Measurements from ENCODE around the gene DYNLT5. TPM values are rescaled to one million over a fixed set of nuclear protein-coding genes. Genes with fewer than 3 reads are reported as not detected.

Gene DYNLT5
- polyA plus RNA-seq, 2 of the 4 experiments (the other 2 are of a cell fraction): not detected

DNA sequence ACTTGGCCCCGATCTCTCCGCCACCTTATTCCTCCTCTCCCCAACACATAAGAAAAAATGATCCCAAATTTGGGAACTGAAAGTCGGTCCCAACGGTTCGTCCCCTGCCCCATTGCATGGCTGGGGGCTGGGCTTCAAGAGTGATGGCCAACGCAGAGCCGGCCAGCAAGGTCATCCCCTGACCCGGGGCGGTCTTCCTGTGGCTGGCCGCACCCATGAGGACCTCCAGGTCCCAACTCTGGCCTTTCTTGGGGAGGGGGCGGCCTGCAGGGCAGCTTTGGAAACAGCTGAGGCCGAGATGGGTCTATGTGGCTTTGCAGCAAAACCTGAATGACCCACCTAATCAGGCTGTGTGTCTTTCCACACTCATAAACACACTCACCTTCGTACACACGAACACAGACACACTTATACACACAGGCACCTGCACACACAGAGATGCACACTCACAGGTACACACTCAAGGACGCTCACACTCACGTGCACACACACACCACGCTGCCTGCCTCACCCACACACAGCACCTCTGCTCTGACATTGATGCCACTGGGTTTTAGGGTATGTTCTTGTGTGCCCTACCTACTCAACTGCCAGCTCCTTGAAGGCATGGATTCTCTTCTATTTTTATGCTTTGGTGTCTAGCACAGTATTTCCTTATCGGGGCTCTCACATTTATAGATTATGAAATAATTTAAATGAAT lies 562 bp downstream of the DYNLT5 start:
- H3K4me3 ChIP-seq: no peak overlapping the region
- ATAC-seq: no peak
- FAIRE-seq: no peak
- CTCF ChIA-PET: interaction anchor here (1.1 kb wide), 1 partner anchor 172 kb away, joined by 3 read pairs; the partner anchor contains the start of genes DNAI4 and MIER1
- no peak for DNase-seq (ENCODE audit: low read depth in 1 of 2, low spot score in 1 of 2)
- no peak overlapping the region for H3K27ac ChIP-seq
- no peak overlapping the region for H3K4me2 ChIP-seq
- 60% methylated on average over 18 of the region's 18 CpGs for whole genome bisulfite sequencing (ENCODE audit: missing lambda C conversion rate)
- no peaks in the 10 kb centered on the region for H3K4me1 ChIP-seq
- POLR2A ChIA-PET: no interaction called here
- TF ChIP-seq ZSCAN20 (CRISPR knock-in tag; IDR thresholded peaks at IDR 0.05) (no peak), RCOR1 (IDR thresholded peaks at IDR 0.05; ENCODE audit: low read depth, low read length) (no peak), BCL3 (IDR thresholded peaks at IDR 0.05) (no peak), RNF2 (IDR thresholded peaks at IDR 0.05; ENCODE audit: borderline replicate concordance, low read depth) (no peak), BHLHE40 (IDR thresholded peaks at IDR 0.05; ENCODE audit: low read depth, low read length) (no peak), NPAS2 (CRISPR knock-in tag; IDR thresholded peaks at IDR 0.05; ENCODE audit: borderline replicate concordance) (no peak), PHF8 (IDR thresholded peaks at IDR 0.05; ENCODE audit: borderline replicate concordance, low read depth) (no peak), JUNB (IDR thresholded peaks at IDR 0.05) (no peak), CHD4 (IDR thresholded peaks at IDR 0.05; ENCODE audit: borderline replicate concordance) (no peak), ESRRA (IDR thresholded peaks at IDR 0.05; ENCODE audit: borderline replicate concordance, low read length) (no peak), FOSB (CRISPR knock-in tag; IDR thresholded peaks at IDR 0.05) (no peak), EHMT2 (IDR thresholded peaks at IDR 0.05; ENCODE audit: low read depth) (no peak), TFCP2L1 (CRISPR knock-in tag; IDR thresholded peaks at IDR 0.05) (no peak), POLR2A (IDR thresholded peaks at IDR 0.05; ENCODE audit: low read length) (no peak)
- TF ChIP-seq, protein P1, sequence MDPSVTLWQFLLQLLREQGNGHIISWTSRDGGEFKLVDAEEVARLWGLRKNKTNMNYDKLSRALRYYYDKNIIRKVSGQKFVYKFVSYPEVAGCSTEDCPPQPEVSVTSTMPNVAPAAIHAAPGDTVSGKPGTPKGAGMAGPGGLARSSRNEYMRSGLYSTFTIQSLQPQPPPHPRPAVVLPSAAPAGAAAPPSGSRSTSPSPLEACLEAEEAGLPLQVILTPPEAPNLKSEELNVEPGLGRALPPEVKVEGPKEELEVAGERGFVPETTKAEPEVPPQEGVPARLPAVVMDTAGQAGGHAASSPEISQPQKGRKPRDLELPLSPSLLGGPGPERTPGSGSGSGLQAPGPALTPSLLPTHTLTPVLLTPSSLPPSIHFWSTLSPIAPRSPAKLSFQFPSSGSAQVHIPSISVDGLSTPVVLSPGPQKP (IDR thresholded peaks at IDR 0.05; ENCODE audit: low read depth, low read length): no peak
- TF ChIP-seq, protein P2, sequence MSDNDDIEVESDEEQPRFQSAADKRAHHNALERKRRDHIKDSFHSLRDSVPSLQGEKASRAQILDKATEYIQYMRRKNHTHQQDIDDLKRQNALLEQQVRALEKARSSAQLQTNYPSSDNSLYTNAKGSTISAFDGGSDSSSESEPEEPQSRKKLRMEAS (IDR thresholded peaks at IDR 0.05): no peak
- H3K9me3 ChIP-seq: no peaks in the 10 kb centered on the region

- 62% methylated on average over 6 of the region's 6 CpGs for WGBS (ENCODE audit: missing lambda C conversion rate)
- ChIA-PET CTCF (no interaction called here), POLR2A (no interaction called here)
- H3K4me2 ChIP-seq: no peak overlapping the region
- no peak for FAIRE-seq
- H3K4me3 ChIP-seq: no peak overlapping the region
- H3K4me1 ChIP-seq: no peaks in the 10 kb centered on the region
- DNase-seq (ENCODE audit: low read depth in 1 of 2, low spot score in 1 of 2): no peak
- no peak for TF ChIP-seq HEYL (CRISPR knock-in tag; IDR thresholded peaks at IDR 0.05)
- TF ChIP-seq CTCF (IDR thresholded peaks at IDR 0.05): no peak
- TF ChIP-seq FOXS1 (CRISPR knock-in tag; IDR thresholded peaks at IDR 0.05): no peak
- TF ChIP-seq EP300 (IDR thresholded peaks at IDR 0.05): no peak
- TF ChIP-seq RCOR1 (IDR thresholded peaks at IDR 0.05; ENCODE audit: low read depth, low read length): no peak
- TF ChIP-seq POLR2AphosphoS2 (conservative IDR thresholded peaks at IDR 0.05; ENCODE audit: low read length): no peak
- TF ChIP-seq BCL3 (IDR thresholded peaks at IDR 0.05): no peak
- TF ChIP-seq, protein P3, sequence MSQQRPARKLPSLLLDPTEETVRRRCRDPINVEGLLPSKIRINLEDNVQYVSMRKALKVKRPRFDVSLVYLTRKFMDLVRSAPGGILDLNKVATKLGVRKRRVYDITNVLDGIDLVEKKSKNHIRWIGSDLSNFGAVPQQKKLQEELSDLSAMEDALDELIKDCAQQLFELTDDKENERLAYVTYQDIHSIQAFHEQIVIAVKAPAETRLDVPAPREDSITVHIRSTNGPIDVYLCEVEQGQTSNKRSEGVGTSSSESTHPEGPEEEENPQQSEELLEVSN (IDR thresholded peaks at IDR 0.05; ENCODE audit: borderline replicate concordance, low read depth): no peak
- TF ChIP-seq KDM1A (IDR thresholded peaks at IDR 0.05; ENCODE audit: low read depth): no peak
- H3K27ac ChIP-seq: no peak overlapping the region
- ATAC-seq: no peak
- H3K9me3 ChIP-seq: 0 out of 3 replicates have a peak, but pooled peaks cover 2% of the 10 kb centered on the region
These were observed 5.5 kb downstream of the DYNLT5 start for GRCh38 chr1:66757722-66758240.

Data from A549 (cell line).